Measurements from ENCODE around the gene TMEM178B. TPM values are rescaled to one million over a fixed set of nuclear protein-coding genes. Genes with fewer than 3 reads are reported as not detected.

Gene TMEM178B
- total and polyA plus RNA-seq, 8 donors, result 0.16 to 5.6 (median 3.4) TPM

- no peak for DNase-seq
- Histone ChIP-seq H3K27me3 (no peaks in the 10 kb centered on the region), H3K27ac (no peak overlapping the region), H3K36me3 (no peaks in the 10 kb centered on the region), H3K9me3 (no peaks in the 10 kb centered on the region), H3K4me1 (no peaks in the 10 kb centered on the region), H3K4me3 (no peak overlapping the region)
- no peak for TF ChIP-seq CTCF (IDR thresholded peaks at IDR 0.05)
- no peak for ATAC-seq
- intact Hi-C loops (cut with DNase I), result no loop called here
Measured at GRCh38 chr7:141370178-141370577, 296.3 kb downstream of the TMEM178B start.

GRCh38 chr7:141370650-141371049 is 296.8 kb downstream of the TMEM178B start:
- intact Hi-C loops (cut with DNase I), result no loop called here
- no peaks in the 10 kb centered on the region for H3K4me1 ChIP-seq
- no peak for TF ChIP-seq CTCF (IDR thresholded peaks at IDR 0.05)
- H3K27ac ChIP-seq, result no peak overlapping the region
- ATAC-seq, result no peak
- no peaks in the 10 kb centered on the region for H3K36me3 ChIP-seq
- no peak for DNase-seq
- H3K27me3 ChIP-seq, result no peaks in the 10 kb centered on the region
- H3K4me3 ChIP-seq, result no peak overlapping the region
- no peaks in the 10 kb centered on the region for H3K9me3 ChIP-seq

- no peaks in the 10 kb centered on the region for H3K27me3 ChIP-seq
- H3K9me3 ChIP-seq, result no peaks in the 10 kb centered on the region
- H3K27ac ChIP-seq, result no peak overlapping the region
- H3K4me1 ChIP-seq, result no peaks in the 10 kb centered on the region
- no peaks in the 10 kb centered on the region for H3K36me3 ChIP-seq
- TF ChIP-seq CTCF (IDR thresholded peaks at IDR 0.05), result no peak
- no peak for DNase-seq
- intact Hi-C loops (cut with DNase I), result no loop called here
- no peak for ATAC-seq
- H3K4me3 ChIP-seq, result no peak overlapping the region
Measured at GRCh38 chr7:141374425-141374824, 300.6 kb downstream of the TMEM178B start.

- H3K27me3 ChIP-seq, result no peaks in the 10 kb centered on the region
- H3K27ac ChIP-seq, result no peak overlapping the region
- no peak overlapping the region for H3K4me3 ChIP-seq
- no peaks in the 10 kb centered on the region for H3K36me3 ChIP-seq
- TF ChIP-seq CTCF (IDR thresholded peaks at IDR 0.05), result no peak
- intact Hi-C loops (cut with DNase I), result no loop called here
- DNase-seq, result no peak
- no peaks in the 10 kb centered on the region for H3K9me3 ChIP-seq
- no peaks in the 10 kb centered on the region for H3K4me1 ChIP-seq
- ATAC-seq, result no peak
Measured at GRCh38 chr7:141375442-141375841, 301.6 kb downstream of the TMEM178B start.

GRCh38 chr7:141377906-141378305 is 304.0 kb downstream of the TMEM178B start:
- no peak for TF ChIP-seq CTCF (IDR thresholded peaks at IDR 0.05)
- Histone ChIP-seq H3K4me1 (no peaks in the 10 kb centered on the region), H3K9me3 (no peaks in the 10 kb centered on the region), H3K4me3 (no peak overlapping the region), H3K27me3 (no peaks in the 10 kb centered on the region), H3K27ac (no peak overlapping the region), H3K36me3 (no peaks in the 10 kb centered on the region)
- intact Hi-C loops (cut with DNase I), result no loop called here
- DNase-seq, result no peak
- no peak for ATAC-seq
